ENCODE measurements around the gene DENND5A.
"Not testable (repeated sequence)": the region's sequence is repeated elsewhere in the genome, so short reads cannot be mapped to it uniquely, and the experiment has no call there.

DENND5A gene

GRCh38 chr11:9138133-9138453 lies 127.1 kb downstream of the DENND5A start:
- DNase-seq (ENCODE audit: low spot score), result no peak

- DNase-seq (ENCODE audit: low spot score), result peak; percentile 68
Observed at GRCh38 chr11:9137293-9138132, 127.6 kb downstream of the DENND5A start.

- DNase-seq (ENCODE audit: low spot score), result no peak
Observed at GRCh38 chr11:9136741-9137140, 128.4 kb downstream of the DENND5A start.

GRCh38 chr11:9133956-9134355 lies 131.2 kb downstream of the DENND5A start:
- no peak for DNase-seq (ENCODE audit: low spot score)

- no peak for DNase-seq (ENCODE audit: low spot score)
Observed at GRCh38 chr11:9132203-9132878, 132.8 kb downstream of the DENND5A start.

GRCh38 chr11:9130297-9130696 lies 134.9 kb downstream of the DENND5A start:
- DNase-seq (ENCODE audit: low spot score), result no peak

GRCh38 chr11:9126636-9127035 lies 138.5 kb downstream of the DENND5A start:
- DNase-seq (ENCODE audit: low spot score), result no peak

- no peak for DNase-seq (ENCODE audit: low spot score)
Observed at GRCh38 chr11:9125185-9125886, 139.8 kb downstream of the DENND5A start.

GRCh38 chr11:9123595-9124304 lies 141.4 kb downstream of the DENND5A start:
- no peak for DNase-seq (ENCODE audit: low spot score)

GRCh38 chr11:9121469-9121796 lies 143.7 kb downstream of the DENND5A start:
- DNase-seq (ENCODE audit: low spot score), result no peak

GRCh38 chr11:9120664-9121468 lies 144.3 kb downstream of the DENND5A start:
- no peak for DNase-seq (ENCODE audit: low spot score)

- DNase-seq (ENCODE audit: low spot score), result no peak
Observed at GRCh38 chr11:9118277-9118676, 146.9 kb downstream of the DENND5A start.

GRCh38 chr11:9112075-9112474 lies 153.1 kb downstream of the DENND5A start:
- no peak for DNase-seq (ENCODE audit: low spot score)

- DNase-seq (ENCODE audit: low spot score), result no peak
Observed at GRCh38 chr11:9109858-9110731, 155.1 kb downstream of the DENND5A start.

- no peak for DNase-seq (ENCODE audit: low spot score)
Observed at GRCh38 chr11:9104580-9104979, 160.6 kb downstream of the DENND5A start.

- no peak for DNase-seq (ENCODE audit: low spot score)
Observed at GRCh38 chr11:9103542-9104276, 161.4 kb downstream of the DENND5A start.

GRCh38 chr11:9099617-9100016 lies 165.5 kb downstream of the DENND5A start:
- DNase-seq (ENCODE audit: low spot score), result no peak

- DNase-seq (ENCODE audit: low spot score), result not testable (repeated sequence)
Observed at GRCh38 chr11:9098455-9098854, 166.7 kb downstream of the DENND5A start.

- not testable (repeated sequence) for DNase-seq (ENCODE audit: low spot score)
Observed at GRCh38 chr11:9097186-9097943, 167.8 kb downstream of the DENND5A start.
